Stimulated activated effector memory CD8-positive, alpha-beta T cell treated with anti-CD3 and anti-CD28 coated beads, Interleukin-12 subunit alpha, Interleukin-12 subunit beta, amount 100 ng/mL, for 72 hours (primary cell): ENCODE measurements around the gene TLR8.
A peak's percentile ranks its signal among the peaks of the same experiment; 100 is the strongest.
"Not testable (repeated sequence)": the region's sequence is repeated elsewhere in the genome, so short reads cannot be mapped to it uniquely, and the experiment has no call there.

Source experiments
- ATAC-seq: fragments of 150-1000 bp; cut with Tn5 transposase; 2 replicates; pipeline ENCODE4 v1.10.0; 2021
- DNase-seq, 2 donors: peaks; one replicate each; pipeline ENCODE4 v3.0.0; 2021 to 2022; ENCODE audit warnings: low spot score in 2 of 2
- H3K27ac Mint-ChIP-seq: one replicate; pipeline ENCODE4 v1.8.0; 2022; ENCODE audit warnings: mild to moderate bottlenecking, mixed read lengths
- H3K36me3 Mint-ChIP-seq: one replicate; pipeline ENCODE4 v1.8.0; 2022; ENCODE audit warnings: mild to moderate bottlenecking, mixed read lengths
- H3K4me1 Mint-ChIP-seq: one replicate; pipeline ENCODE4 v1.8.0; 2022; ENCODE audit warnings: mixed read lengths
- H3K4me3 Mint-ChIP-seq: one replicate; pipeline ENCODE4 v1.8.0; 2022; ENCODE audit warnings: mild to moderate bottlenecking, mixed read lengths
- H3K9me3 Mint-ChIP-seq: one replicate; pipeline ENCODE4 v1.8.0; 2022; ENCODE audit warnings: mixed read lengths

Gene TLR8

DNA sequence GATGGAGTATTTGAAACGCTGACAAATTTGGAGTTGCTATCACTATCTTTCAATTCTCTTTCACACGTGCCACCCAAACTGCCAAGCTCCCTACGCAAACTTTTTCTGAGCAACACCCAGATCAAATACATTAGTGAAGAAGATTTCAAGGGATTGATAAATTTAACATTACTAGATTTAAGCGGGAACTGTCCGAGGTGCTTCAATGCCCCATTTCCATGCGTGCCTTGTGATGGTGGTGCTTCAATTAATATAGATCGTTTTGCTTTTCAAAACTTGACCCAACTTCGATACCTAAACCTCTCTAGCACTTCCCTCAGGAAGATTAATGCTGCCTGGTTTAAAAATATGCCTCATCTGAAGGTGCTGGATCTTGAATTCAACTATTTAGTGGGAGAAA lies 13.2 kb downstream of the TLR8 start:
- DNase-seq = no peak
- ATAC-seq = no peak
- no peaks in the 10 kb centered on the region for H3K36me3 Mint-ChIP-seq
- no peak overlapping the region for H3K4me3 Mint-ChIP-seq
- H3K4me1 Mint-ChIP-seq = no peaks in the 10 kb centered on the region
- no peak overlapping the region for H3K27ac Mint-ChIP-seq
- H3K9me3 Mint-ChIP-seq = no peaks in the 10 kb centered on the region

DNA sequence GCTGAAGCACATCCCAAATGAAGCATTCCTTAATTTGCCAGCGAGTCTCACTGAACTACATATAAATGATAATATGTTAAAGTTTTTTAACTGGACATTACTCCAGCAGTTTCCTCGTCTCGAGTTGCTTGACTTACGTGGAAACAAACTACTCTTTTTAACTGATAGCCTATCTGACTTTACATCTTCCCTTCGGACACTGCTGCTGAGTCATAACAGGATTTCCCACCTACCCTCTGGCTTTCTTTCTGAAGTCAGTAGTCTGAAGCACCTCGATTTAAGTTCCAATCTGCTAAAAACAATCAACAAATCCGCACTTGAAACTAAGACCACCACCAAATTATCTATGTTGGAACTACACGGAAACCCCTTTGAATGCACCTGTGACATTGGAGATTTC lies 14.6 kb downstream of the TLR8 start:
- no peaks in the 10 kb centered on the region for H3K36me3 Mint-ChIP-seq
- no peak overlapping the region for H3K4me3 Mint-ChIP-seq
- H3K9me3 Mint-ChIP-seq = no peaks in the 10 kb centered on the region
- no peaks in the 10 kb centered on the region for H3K4me1 Mint-ChIP-seq
- DNase-seq (no peak), ATAC-seq (no peak)
- H3K27ac Mint-ChIP-seq = no peak overlapping the region

DNA sequence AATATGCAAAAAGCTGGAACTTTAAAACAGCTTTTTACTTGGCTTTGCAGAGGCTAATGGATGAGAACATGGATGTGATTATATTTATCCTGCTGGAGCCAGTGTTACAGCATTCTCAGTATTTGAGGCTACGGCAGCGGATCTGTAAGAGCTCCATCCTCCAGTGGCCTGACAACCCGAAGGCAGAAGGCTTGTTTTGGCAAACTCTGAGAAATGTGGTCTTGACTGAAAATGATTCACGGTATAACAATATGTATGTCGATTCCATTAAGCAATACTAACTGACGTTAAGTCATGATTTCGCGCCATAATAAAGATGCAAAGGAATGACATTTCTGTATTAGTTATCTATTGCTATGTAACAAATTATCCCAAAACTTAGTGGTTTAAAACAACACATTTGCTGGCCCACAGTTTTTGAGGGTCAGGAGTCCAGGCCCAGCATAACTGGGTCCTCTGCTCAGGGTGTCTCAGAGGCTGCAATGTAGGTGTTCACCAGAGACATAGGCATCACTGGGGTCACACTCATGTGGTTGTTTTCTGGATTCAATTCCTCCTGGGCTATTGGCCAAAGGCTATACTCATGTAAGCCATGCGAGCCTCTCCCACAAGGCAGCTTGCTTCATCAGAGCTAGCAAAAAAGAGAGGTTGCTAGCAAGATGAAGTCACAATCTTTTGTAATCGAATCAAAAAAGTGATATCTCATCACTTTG lies 15.6 kb downstream of the TLR8 start:
- H3K9me3 Mint-ChIP-seq = no peaks in the 10 kb centered on the region
- ATAC-seq = no peak
- H3K4me1 Mint-ChIP-seq = no peaks in the 10 kb centered on the region
- no peak for DNase-seq
- H3K36me3 Mint-ChIP-seq = no peaks in the 10 kb centered on the region
- no peak overlapping the region for H3K4me3 Mint-ChIP-seq
- H3K27ac Mint-ChIP-seq = no peak overlapping the region

DNA sequence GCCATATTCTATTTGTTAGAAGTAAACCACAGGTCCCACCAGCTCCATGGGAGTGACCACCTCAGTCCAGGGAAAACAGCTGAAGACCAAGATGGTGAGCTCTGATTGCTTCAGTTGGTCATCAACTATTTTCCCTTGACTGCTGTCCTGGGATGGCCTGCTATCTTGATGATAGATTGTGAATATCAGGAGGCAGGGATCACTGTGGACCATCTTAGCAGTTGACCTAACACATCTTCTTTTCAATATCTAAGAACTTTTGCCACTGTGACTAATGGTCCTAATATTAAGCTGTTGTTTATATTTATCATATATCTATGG lies 16.1 kb downstream of the TLR8 start:
- Mint-ChIP-seq H3K36me3 (no peaks in the 10 kb centered on the region), H3K4me1 (no peaks in the 10 kb centered on the region), H3K4me3 (no peak overlapping the region), H3K27ac (no peak overlapping the region), H3K9me3 (no peaks in the 10 kb centered on the region)
- no peak for ATAC-seq
- DNase-seq = no peak

GRCh38 chrX:12929701-12930100 lies 23.3 kb downstream of the TLR8 start:
- Mint-ChIP-seq H3K4me3 (no peak overlapping the region), H3K4me1 (peaks cover 6% of the 10 kb centered on the region), H3K27ac (peak overlapping the region; percentile 37), H3K9me3 (no peaks in the 10 kb centered on the region), H3K36me3 (no peaks in the 10 kb centered on the region)
- ATAC-seq (peak; percentile 86), DNase-seq (no peak)

DNA sequence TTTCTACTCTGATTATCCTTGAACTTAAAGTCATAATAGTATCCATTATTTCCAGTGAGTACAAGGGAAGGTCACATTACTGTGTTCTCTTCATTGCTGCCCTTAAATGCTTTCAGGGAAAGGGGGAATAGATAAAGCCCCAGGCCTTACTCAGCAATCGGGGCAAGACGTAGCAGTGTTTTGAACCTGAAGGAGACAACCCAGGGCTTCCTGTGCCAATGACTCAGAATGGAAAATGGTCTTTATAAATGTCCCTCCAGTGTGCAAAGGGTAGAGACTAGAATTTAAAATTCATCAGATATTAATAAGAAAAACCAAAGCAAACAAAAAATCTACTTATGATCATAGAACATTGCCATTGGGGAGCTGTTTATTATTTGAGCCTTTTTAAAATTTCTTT lies 23.7 kb downstream of the TLR8 start:
- Mint-ChIP-seq H3K27ac (peak overlapping the region; percentile 37), H3K4me1 (peaks cover 6% of the 10 kb centered on the region), H3K9me3 (no peaks in the 10 kb centered on the region), H3K36me3 (no peaks in the 10 kb centered on the region), H3K4me3 (no peak overlapping the region)
- DNase-seq (no peak), ATAC-seq (peak; percentile 61)

GRCh38 chrX:12932244-12932643 lies 25.8 kb downstream of the TLR8 start:
- ATAC-seq (no peak), DNase-seq (no peak)
- H3K36me3 Mint-ChIP-seq = no peaks in the 10 kb centered on the region
- no peak overlapping the region for H3K4me3 Mint-ChIP-seq
- H3K9me3 Mint-ChIP-seq = no peaks in the 10 kb centered on the region
- H3K4me1 Mint-ChIP-seq = peaks cover 6% of the 10 kb centered on the region
- H3K27ac Mint-ChIP-seq = no peak overlapping the region

GRCh38 chrX:12934850-12935249 lies 28.4 kb downstream of the TLR8 start:
- H3K36me3 Mint-ChIP-seq = no peaks in the 10 kb centered on the region
- H3K4me1 Mint-ChIP-seq = peaks cover under 1% of the 10 kb centered on the region
- ATAC-seq = no peak
- H3K27ac Mint-ChIP-seq = no peak overlapping the region
- H3K9me3 Mint-ChIP-seq = no peaks in the 10 kb centered on the region
- no peak overlapping the region for H3K4me3 Mint-ChIP-seq
- DNase-seq = no peak

- Mint-ChIP-seq H3K4me3 (no peak overlapping the region), H3K9me3 (no peaks in the 10 kb centered on the region), H3K36me3 (no peaks in the 10 kb centered on the region), H3K27ac (no peak overlapping the region), H3K4me1 (no peaks in the 10 kb centered on the region)
- ATAC-seq = no peak
- DNase-seq = no peak
These were observed 30.5 kb downstream of the TLR8 start for GRCh38 chrX:12936947-12937346.

GRCh38 chrX:12940471-12940870 lies 34.1 kb downstream of the TLR8 start:
- H3K27ac Mint-ChIP-seq, H3K4me3 Mint-ChIP-seq, H3K36me3 Mint-ChIP-seq, ATAC-seq, H3K4me1 Mint-ChIP-seq, DNase-seq, H3K9me3 Mint-ChIP-seq: not testable (repeated sequence)

DNA sequence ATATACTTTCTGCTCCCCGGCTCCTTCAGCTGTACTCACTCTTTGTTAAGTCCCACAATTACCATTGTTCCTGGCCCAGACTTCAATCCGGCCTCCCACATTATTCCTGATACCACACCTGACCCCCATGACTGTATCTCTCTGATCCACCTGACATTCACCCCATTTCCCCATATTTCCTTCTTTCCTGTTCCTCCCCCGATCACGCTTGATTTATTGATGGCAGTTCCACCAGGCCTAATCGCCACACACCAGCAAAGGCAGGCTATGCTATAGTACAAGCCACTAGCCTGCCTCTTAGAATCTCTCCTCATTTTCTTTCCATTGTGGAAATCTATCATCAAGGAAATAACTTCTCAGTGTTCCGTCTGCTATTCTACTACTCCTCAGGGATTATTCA lies 37.2 kb downstream of the TLR8 start:
- peaks cover 22% of the 10 kb centered on the region for H3K4me1 Mint-ChIP-seq
- not testable (repeated sequence) for ATAC-seq, H3K36me3 Mint-ChIP-seq, H3K4me3 Mint-ChIP-seq, H3K27ac Mint-ChIP-seq, H3K9me3 Mint-ChIP-seq, DNase-seq

DNA sequence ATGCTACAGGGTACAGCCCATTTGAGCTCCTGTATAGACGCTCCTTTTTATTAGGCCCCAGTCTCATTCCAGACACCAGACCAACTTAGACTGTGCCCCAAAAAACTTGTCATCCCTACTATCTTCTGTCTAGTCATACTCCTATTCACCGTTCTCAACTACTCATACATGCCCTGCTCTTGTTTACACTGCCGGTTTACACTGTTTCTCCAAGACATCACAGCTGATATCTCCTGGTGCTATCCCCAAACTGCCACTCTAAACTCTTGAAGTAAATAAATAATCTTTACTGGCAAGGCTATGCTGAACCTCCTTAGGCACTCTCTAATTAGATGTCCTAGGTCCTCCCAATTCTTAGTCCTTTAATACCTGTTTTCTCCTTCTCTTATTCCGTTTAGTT lies 38.0 kb downstream of the TLR8 start:
- not testable (repeated sequence) for H3K9me3 Mint-ChIP-seq, ATAC-seq, DNase-seq, H3K4me3 Mint-ChIP-seq, H3K36me3 Mint-ChIP-seq
- Mint-ChIP-seq H3K27ac (peak overlapping the region; percentile 61), H3K4me1 (peaks cover 31% of the 10 kb centered on the region)

GRCh38 chrX:12945494-12945893 lies 39.1 kb downstream of the TLR8 start:
- H3K27ac Mint-ChIP-seq = no peak overlapping the region
- ATAC-seq (no peak), DNase-seq (no peak)
- peaks cover 40% of the 10 kb centered on the region for H3K4me1 Mint-ChIP-seq
- H3K4me3 Mint-ChIP-seq = no peak overlapping the region
- peaks cover 10% of the 10 kb centered on the region for H3K36me3 Mint-ChIP-seq
- H3K9me3 Mint-ChIP-seq = no peaks in the 10 kb centered on the region

GRCh38 chrX:12946406-12946805 lies 40.0 kb downstream of the TLR8 start:
- peaks cover 49% of the 10 kb centered on the region for H3K4me1 Mint-ChIP-seq
- H3K36me3 Mint-ChIP-seq = peaks cover 16% of the 10 kb centered on the region
- DNase-seq = no peak
- no peak for ATAC-seq
- peak overlapping the region; percentile 73 for H3K27ac Mint-ChIP-seq
- H3K9me3 Mint-ChIP-seq = no peaks in the 10 kb centered on the region
- no peak overlapping the region for H3K4me3 Mint-ChIP-seq

DNA sequence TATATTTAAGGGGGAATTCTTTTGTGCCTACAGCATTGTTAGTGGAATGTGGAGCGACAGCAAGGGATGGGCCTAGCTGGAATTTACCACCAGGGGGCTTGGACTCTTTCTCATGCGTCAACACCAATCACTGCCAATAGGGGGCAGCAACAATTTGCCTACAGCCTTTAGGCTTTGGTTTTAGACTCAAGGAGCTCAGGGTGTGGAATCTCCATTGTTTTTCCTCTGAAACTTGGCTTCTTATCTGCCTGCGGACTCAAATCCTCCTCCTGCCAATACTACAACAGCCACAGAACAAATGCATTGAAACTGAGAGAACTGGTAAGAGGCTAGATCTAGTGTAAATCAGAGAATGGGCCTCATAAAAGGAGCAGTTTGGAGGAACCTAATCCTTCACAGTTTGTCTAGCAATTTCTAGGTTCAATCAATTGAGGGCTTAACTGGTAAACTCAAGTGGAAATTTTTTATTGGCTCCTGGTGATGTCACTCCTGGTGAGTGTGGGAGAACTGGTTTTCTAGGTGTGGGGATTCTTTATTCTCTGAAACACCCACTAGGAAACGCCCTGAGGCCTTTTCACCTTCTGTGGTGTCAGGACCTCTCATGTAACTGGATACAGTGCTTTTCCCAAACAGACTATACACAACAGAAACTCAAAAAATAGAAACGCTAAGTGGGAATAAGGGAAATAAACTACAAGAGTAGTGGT lies 40.6 kb downstream of the TLR8 start:
- Mint-ChIP-seq H3K4me3 (peak overlapping the region; percentile 28), H3K36me3 (peaks cover 16% of the 10 kb centered on the region), H3K9me3 (no peaks in the 10 kb centered on the region), H3K27ac (peak overlapping the region; percentile 73), H3K4me1 (peaks cover 54% of the 10 kb centered on the region)
- DNase-seq (peak; percentile 56 to 84), ATAC-seq (peak; percentile 3)

DNA sequence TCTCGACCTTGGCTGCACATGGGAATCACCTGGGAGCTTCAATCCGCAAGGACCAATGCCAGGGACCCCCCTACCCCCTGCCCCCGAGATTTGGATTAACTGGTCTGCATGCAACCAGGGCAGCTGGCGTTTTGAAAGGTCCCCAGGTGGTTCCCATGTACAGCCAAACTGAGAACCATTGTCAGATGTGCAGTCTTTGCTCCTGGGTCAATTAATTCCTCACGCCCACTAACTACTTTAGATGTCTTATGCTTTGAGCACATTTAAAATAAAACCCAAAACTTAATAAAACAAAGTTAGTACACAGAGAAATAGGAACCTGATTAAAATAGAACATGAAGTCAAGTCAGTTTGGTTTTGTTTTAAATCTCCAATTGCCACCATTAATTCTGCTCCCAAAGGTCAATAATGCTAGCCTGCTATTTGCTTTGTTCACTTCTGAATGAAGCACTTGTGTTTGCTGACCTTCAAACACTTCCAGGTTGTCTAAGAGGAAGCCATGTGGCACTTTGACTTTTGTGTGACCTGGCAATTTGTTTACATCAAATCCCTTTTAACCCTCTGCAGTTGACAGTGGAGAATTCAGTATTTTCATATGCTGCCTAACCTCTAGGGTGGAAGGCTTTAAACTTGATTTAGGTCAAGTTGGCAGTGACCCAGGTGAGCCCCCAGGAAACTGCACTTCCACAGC lies 41.3 kb downstream of the TLR8 start:
- Mint-ChIP-seq H3K4me1 (peaks cover 54% of the 10 kb centered on the region), H3K9me3 (no peaks in the 10 kb centered on the region), H3K4me3 (peak overlapping the region; percentile 28), H3K27ac (peak overlapping the region; percentile 73), H3K36me3 (peaks cover 16% of the 10 kb centered on the region)
- DNase-seq = no peak
- ATAC-seq = no peak
